ENCODE measurements around the gene SUSD4.

Gene SUSD4

GRCh38 chr1:223329664-223330415 is 34.1 kb downstream of the SUSD4 start:
- FAIRE-seq (peak; percentile 68), DNase-seq (ENCODE audit: low spot score) (no peak)

- no peak for DNase-seq (ENCODE audit: low spot score)
- no peak for FAIRE-seq
Measured at GRCh38 chr1:223329252-223329651, 34.7 kb downstream of the SUSD4 start.

- DNase-seq (ENCODE audit: low spot score) (no peak), FAIRE-seq (no peak)
Measured at GRCh38 chr1:223328566-223328965, 35.4 kb downstream of the SUSD4 start.

- FAIRE-seq (no peak), DNase-seq (ENCODE audit: low spot score) (no peak)
Measured at GRCh38 chr1:223326776-223327175, 37.2 kb downstream of the SUSD4 start.

GRCh38 chr1:223323491-223324484 is 40.2 kb downstream of the SUSD4 start:
- no peak for DNase-seq (ENCODE audit: low spot score)
- no peak for FAIRE-seq

- no peak for FAIRE-seq
- DNase-seq (ENCODE audit: low spot score), result no peak
Measured at GRCh38 chr1:223322868-223323267, 41.1 kb downstream of the SUSD4 start.

- DNase-seq (ENCODE audit: low spot score) (no peak), FAIRE-seq (no peak)
Measured at GRCh38 chr1:223320959-223321358, 43.0 kb downstream of the SUSD4 start.

- FAIRE-seq (no peak), DNase-seq (ENCODE audit: low spot score) (no peak)
Measured at GRCh38 chr1:223319905-223320580, 43.9 kb downstream of the SUSD4 start.

GRCh38 chr1:223319398-223319797 is 44.6 kb downstream of the SUSD4 start:
- DNase-seq (ENCODE audit: low spot score) (no peak), FAIRE-seq (no peak)

GRCh38 chr1:223316082-223316481 is 47.9 kb downstream of the SUSD4 start:
- FAIRE-seq, result no peak
- no peak for DNase-seq (ENCODE audit: low spot score)

GRCh38 chr1:223315665-223316064 is 48.3 kb downstream of the SUSD4 start:
- FAIRE-seq (no peak), DNase-seq (ENCODE audit: low spot score) (no peak)

GRCh38 chr1:223313415-223313754 is 50.6 kb downstream of the SUSD4 start:
- FAIRE-seq (no peak), DNase-seq (ENCODE audit: low spot score) (no peak)

- DNase-seq (ENCODE audit: low spot score), result no peak
- no peak for FAIRE-seq
Measured at GRCh38 chr1:223312705-223313414, 51.1 kb downstream of the SUSD4 start.

GRCh38 chr1:223312273-223312672 is 51.7 kb downstream of the SUSD4 start:
- no peak for FAIRE-seq
- no peak for DNase-seq (ENCODE audit: low spot score)

- FAIRE-seq (no peak), DNase-seq (ENCODE audit: low spot score) (no peak)
Measured at GRCh38 chr1:223311826-223312225, 52.1 kb downstream of the SUSD4 start.

GRCh38 chr1:223308136-223308535 is 55.8 kb downstream of the SUSD4 start:
- DNase-seq (ENCODE audit: low spot score), result no peak
- FAIRE-seq, result no peak

GRCh38 chr1:223307544-223307943 is 56.4 kb downstream of the SUSD4 start:
- DNase-seq (ENCODE audit: low spot score), result no peak
- FAIRE-seq, result no peak

GRCh38 chr1:223304931-223305330 is 59.0 kb downstream of the SUSD4 start:
- FAIRE-seq (no peak), DNase-seq (ENCODE audit: low spot score) (no peak)

- FAIRE-seq (no peak), DNase-seq (ENCODE audit: low spot score) (no peak)
Measured at GRCh38 chr1:223301371-223301770, 62.6 kb downstream of the SUSD4 start.

GRCh38 chr1:223299553-223299952 is 64.4 kb downstream of the SUSD4 start:
- no peak for FAIRE-seq
- no peak for DNase-seq (ENCODE audit: low spot score)

GRCh38 chr1:223298701-223299100 is 65.3 kb downstream of the SUSD4 start:
- FAIRE-seq (no peak), DNase-seq (ENCODE audit: low spot score) (no peak)

Data from urothelium cell line (cell line).